ENCODE data around the gene CYP4F22.
"Not testable (repeated sequence)": the region's sequence is repeated elsewhere in the genome, so short reads cannot be mapped to it uniquely, and the experiment has no call there.

- not testable (repeated sequence) for TF ChIP-seq CTCF, EZH2phosphoT487, EZH2 (IDR thresholded peaks at IDR 0.05)
Measured at GRCh38 chr19:15480996-15481395, 27.3 kb upstream of the CYP4F22 start.

Measured in neural progenitor cell (in vitro differentiated cells).